GM12872 (cell line): ENCODE data around the gene STARD10.

ENCODE experiments used
- TF ChIP-seq, protein P1 (sequence below): IDR thresholded peaks from 3 replicates; pipeline ENCODE4 v1.5.1; 2011; ENCODE audit warnings: low read depth, mild to moderate bottlenecking, low read length, moderate library complexity; ENCODE audit not compliant: insufficient read depth

STARD10 gene

DNA sequence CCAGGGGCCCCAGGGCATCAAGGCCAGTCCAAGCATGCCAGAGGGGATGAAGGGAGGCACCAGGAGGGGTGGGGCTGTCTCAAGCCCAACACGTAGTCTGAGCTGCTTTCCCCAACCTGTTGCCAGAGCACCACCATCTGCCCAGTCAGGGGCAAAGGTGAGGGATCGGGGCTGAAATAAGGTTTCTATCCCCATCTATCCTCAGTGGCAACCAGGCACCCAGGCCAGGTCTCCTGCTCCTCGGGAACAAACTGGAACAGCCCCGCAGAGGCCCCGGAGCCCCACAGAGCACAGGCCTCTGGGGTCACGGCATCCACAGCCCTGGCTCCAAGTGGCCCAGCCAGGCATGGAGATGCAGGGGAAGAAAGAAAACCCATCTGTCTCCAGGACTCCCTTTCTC lies 19.3 kb downstream of the STARD10 start:
- TF ChIP-seq, protein P1, sequence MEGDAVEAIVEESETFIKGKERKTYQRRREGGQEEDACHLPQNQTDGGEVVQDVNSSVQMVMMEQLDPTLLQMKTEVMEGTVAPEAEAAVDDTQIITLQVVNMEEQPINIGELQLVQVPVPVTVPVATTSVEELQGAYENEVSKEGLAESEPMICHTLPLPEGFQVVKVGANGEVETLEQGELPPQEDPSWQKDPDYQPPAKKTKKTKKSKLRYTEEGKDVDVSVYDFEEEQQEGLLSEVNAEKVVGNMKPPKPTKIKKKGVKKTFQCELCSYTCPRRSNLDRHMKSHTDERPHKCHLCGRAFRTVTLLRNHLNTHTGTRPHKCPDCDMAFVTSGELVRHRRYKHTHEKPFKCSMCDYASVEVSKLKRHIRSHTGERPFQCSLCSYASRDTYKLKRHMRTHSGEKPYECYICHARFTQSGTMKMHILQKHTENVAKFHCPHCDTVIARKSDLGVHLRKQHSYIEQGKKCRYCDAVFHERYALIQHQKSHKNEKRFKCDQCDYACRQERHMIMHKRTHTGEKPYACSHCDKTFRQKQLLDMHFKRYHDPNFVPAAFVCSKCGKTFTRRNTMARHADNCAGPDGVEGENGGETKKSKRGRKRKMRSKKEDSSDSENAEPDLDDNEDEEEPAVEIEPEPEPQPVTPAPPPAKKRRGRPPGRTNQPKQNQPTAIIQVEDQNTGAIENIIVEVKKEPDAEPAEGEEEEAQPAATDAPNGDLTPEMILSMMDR: no peak

DNA sequence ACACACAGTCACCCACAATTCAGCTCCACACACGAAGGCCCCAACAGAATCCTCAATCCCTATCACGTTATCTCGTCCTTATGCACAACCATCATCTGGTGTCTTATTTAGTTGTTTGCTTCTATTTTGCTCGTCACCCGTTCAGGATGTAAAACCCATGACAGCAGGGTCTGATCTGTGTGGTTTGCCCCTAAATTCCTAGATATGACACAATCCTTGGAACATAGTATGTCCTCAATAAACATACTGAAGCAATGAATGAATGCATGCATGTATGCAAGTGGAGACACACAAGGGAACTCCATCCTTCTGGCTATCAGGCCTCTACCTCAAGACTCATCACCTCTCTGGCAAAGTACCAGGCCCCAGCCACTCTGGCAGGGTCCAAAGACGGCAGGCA lies 20.2 kb downstream of the STARD10 start:
- TF ChIP-seq, protein P1: no peak

DNA sequence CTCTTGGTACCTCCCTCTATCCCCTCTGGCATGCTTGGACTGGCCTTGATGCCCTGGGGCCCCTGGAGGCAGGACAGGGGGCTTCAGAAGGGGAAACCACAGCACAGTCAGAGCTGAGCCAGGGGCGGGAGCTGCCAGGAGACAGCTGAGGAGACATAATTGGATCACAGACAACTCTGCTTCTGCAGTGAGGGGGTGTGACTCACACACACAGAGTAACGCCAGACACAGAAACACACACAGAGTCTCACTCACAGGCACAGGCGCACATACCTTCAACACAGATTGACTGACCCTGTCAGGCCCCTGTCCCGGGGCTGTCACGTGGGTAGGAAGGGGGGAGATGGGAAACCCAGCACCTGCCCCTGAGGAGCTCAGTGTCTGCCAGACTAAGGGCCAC lies 20.6 kb downstream of the STARD10 start:
- TF ChIP-seq, protein P1: no peak

DNA sequence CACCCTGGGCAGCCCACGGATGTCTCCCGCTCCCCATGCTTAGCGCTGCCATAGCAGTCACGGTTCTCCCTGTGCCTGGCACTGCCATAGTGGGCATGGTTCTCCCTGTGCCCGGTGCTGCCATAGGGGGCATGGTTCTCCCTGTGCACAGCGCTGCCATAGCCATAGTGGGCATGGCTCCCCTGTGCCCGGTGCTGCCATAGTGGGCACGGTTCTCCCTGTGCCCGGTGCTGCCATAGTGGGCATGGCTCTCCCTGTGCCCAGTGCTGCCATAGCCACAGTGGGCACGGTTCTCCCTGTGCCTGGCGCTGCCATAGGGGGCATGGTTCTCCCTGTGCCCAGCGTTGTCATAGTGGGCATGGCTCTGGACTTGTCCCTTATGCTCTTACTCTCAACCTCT lies 21.8 kb downstream of the STARD10 start:
- TF ChIP-seq, protein P1: no peak

DNA sequence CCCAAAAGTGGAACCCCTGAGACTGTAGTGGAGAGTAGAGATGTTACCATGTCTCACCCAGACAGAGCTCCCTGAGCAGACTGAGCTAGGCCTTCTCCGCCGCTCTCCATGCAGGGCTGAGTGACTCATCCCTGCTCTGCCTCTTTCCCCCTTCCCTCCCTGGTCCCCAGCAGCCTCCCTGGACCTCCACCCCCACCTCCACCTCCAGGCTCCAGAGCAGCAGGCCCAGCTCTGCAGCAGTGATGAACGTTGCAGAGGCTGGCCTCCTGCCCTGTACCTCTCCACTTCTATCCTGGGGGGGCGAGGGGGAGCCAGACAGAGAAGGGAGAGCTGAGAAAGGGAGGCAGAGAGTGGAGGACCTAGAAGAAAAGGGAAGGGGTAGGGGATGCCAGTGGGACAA lies 22.3 kb downstream of the STARD10 start:
- TF ChIP-seq, protein P1: no peak

DNA sequence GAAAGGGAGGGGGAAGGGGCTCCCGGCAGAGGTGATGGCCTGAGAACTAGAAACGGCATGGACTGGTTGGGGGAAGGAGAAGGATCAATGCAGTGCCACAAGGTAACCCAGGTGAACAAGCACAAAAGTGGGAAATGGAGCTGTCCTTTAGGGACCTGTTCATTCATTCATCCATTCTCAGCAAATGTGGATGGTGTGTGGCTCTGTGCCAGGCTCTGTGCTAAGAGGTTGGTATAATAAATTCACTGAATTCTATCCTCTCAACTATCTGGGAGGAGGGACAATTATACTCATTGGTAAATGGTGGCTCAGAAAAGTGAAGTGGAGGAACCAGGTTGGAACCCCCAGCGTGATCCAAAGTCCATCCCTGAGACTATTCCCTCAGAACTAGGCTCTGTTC lies 23.0 kb downstream of the STARD10 start:
- TF ChIP-seq, protein P1: no peak

DNA sequence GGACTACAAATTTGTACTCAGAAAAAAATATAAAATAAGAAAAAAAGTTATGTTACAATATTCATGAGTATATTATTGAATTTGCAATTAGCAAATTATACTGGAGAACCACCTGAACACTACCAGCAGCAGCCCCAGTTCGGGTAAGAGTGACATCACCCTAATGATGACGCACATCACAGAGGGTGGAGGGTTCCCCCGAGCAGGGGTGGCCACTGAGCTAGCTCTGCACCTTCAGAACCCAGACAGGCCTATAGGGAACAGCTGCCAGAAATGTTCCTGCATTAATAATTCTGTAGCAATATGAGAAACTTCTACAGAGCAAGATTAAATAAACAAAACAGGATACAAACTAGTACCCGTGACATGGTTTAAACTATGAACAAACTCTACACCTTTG lies 24.2 kb downstream of the STARD10 start:
- TF ChIP-seq, protein P1: no peak

DNA sequence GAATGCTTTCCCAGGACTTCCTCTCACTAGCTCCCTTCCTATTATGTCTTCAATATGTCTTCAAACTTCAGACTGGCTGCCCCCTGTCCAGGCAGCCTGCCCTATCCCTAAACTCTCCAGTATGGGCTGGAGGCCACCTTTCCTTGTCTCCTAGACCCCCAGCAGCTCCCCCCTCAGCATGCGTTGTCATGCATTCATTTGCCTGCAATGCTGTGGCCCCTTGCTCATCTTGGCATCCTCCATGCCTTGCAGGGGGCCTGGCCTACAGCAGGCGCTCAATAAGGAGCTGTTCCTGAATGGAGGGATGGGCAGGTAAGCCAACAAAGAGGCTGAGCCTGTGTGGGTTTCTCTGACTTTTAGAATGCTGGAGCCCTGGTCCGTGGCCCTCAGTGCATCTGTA lies 25.3 kb downstream of the STARD10 start:
- TF ChIP-seq, protein P1: no peak
